MG63 (cell line): ENCODE measurements around the gene ATG16L1. TPM values are rescaled to one million over a fixed set of nuclear protein-coding genes. Genes with fewer than 3 reads are reported as not detected.

Experiments
- DNase-seq: peaks from one replicate; pipeline ENCODE4 v3.0.0-alpha.2; 2020
- H3K27me3 ChIP-seq: fragments of 250-450 bp; sonication (Bioruptor Pico); 2 replicates; pipeline ENCODE4 v1.5.1; 2020; ENCODE audit warnings: mild to moderate bottlenecking, moderate library complexity
- H3K36me3 ChIP-seq: fragments of 250-450 bp; sonication (Bioruptor Pico); 2 replicates; pipeline ENCODE4 v1.5.1; 2020; ENCODE audit warnings: mild to moderate bottlenecking, moderate library complexity
- H3K4me3 ChIP-seq: fragments of 250-450 bp; sonication (Bioruptor Pico); 2 replicates; pipeline ENCODE4 v1.5.1; 2020; ENCODE audit warnings: mild to moderate bottlenecking, moderate library complexity
- H3K9me3 ChIP-seq: fragments of 250-450 bp; sonication (Bioruptor Pico); 2 replicates; pipeline ENCODE4 v1.5.1; 2020; ENCODE audit warnings: mild to moderate bottlenecking, moderate library complexity
- total RNA-seq: library from RNA; depleted of rRNA; stranded (reverse); fragments of >200 nt; shearing (Covaris generic); gene quantifications from 2 replicates; pipeline ENCODE4 v1.2.3, GENCODE V29; 2014; ENCODE audit warnings: low replicate concordance

Gene ATG16L1
- total RNA-seq, 1 experiment from 2014 or later = 33.2 TPM

- H3K36me3 ChIP-seq = peaks cover 81% of the 10 kb centered on the region
- no peaks in the 10 kb centered on the region for H3K9me3 ChIP-seq
- DNase-seq = no peak
- H3K4me3 ChIP-seq = no peak overlapping the region
- no peaks in the 10 kb centered on the region for H3K27me3 ChIP-seq
Observed at GRCh38 chr2:233266481-233266880, 15.0 kb downstream of the ATG16L1 start.

DNA sequence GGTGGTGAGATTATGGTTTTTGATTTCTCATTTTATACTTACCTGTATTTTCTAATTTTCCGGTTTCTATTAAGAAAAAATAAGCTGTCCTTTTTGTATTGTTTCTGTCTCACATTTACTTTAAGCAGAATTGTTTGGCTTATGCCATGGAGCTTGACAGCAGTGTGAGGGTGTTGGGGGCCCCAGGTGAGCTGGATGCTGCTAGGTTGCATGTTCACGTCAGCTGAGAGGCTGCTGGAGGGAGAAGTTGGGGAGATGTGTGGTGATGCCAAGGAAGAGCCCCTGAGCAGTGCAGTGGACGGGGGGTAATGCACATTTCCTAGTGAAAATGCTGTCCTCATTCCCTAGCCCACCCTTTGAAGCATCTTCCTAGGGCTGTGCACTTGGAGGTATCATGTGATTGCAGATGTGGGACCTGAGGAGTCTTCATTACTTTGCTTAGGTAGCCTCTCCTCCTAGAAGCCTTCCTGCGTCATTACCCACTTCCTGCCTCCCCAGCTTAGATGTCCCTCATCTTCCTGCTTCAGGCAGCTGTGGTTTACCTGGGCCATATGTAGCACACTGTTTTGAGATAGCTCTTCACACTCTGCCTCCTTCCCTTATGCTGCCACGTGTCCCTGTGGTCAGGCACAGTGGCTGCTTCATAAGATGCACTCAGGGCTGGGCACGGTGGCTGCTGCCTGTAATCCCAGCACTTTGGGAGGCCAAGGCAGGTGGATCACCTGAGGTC is 16.2 kb downstream of the ATG16L1 start:
- peaks cover 77% of the 10 kb centered on the region for H3K36me3 ChIP-seq
- DNase-seq = no peak
- H3K27me3 ChIP-seq = no peaks in the 10 kb centered on the region

GRCh38 chr2:233270366-233270765 is 18.9 kb downstream of the ATG16L1 start:
- H3K4me3 ChIP-seq = no peak overlapping the region
- no peaks in the 10 kb centered on the region for H3K9me3 ChIP-seq
- H3K36me3 ChIP-seq = peaks cover 77% of the 10 kb centered on the region
- H3K27me3 ChIP-seq = no peaks in the 10 kb centered on the region
- DNase-seq = no peak

More for the DNA sequence above, 16.2 kb downstream of the ATG16L1 start:
- no peaks in the 10 kb centered on the region for H3K9me3 ChIP-seq
- no peak overlapping the region for H3K4me3 ChIP-seq

DNA sequence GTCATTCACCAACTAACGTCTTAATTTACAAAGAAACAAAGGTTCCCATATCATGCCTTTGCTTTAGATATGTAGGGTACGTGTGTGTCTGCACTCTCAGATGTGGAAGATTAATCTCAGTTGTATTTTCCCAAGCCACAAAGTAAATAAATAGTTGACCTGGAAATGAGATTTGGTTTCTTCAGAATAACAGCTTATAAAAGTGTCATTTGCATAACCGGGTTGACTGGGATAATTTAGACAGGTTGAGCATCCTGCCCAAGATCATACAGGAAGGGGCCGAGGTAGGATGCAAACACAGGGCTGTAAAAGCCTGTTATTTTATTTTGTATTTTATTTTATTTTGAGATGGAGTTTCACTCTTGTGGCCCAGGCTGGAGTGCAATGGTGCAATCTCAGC is 19.5 kb downstream of the ATG16L1 start:
- no peaks in the 10 kb centered on the region for H3K9me3 ChIP-seq
- DNase-seq = no peak
- H3K27me3 ChIP-seq = no peaks in the 10 kb centered on the region
- H3K36me3 ChIP-seq = peaks cover 77% of the 10 kb centered on the region
- no peak overlapping the region for H3K4me3 ChIP-seq

- DNase-seq = no peak
- H3K36me3 ChIP-seq = peaks cover 77% of the 10 kb centered on the region
- no peaks in the 10 kb centered on the region for H3K9me3 ChIP-seq
- H3K4me3 ChIP-seq = no peak overlapping the region
- H3K27me3 ChIP-seq = no peaks in the 10 kb centered on the region
Observed at GRCh38 chr2:233271693-233272092, 20.2 kb downstream of the ATG16L1 start.

DNA sequence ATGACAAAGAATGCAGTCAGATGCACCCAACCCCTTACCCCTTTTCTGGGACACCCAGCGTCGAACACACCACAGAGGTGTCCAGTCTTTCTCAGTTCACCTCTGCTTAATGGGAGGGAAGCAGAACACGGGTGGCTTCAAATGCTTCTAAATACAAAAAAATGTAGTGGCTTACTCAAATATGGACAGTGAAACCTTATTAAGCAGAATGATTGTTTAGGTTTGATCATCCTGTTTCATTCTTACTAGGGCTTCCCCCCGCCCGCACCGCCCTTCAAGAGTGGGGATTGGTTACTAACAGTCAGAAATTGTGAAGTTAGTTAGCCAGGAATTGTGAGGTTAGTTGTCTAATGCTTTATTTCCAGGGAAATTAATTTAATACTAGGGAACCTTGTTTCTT is 21.6 kb downstream of the ATG16L1 start:
- Histone ChIP-seq H3K36me3 (peaks cover 82% of the 10 kb centered on the region), H3K9me3 (no peaks in the 10 kb centered on the region), H3K4me3 (no peak overlapping the region), H3K27me3 (no peaks in the 10 kb centered on the region)
- DNase-seq = no peak

DNA sequence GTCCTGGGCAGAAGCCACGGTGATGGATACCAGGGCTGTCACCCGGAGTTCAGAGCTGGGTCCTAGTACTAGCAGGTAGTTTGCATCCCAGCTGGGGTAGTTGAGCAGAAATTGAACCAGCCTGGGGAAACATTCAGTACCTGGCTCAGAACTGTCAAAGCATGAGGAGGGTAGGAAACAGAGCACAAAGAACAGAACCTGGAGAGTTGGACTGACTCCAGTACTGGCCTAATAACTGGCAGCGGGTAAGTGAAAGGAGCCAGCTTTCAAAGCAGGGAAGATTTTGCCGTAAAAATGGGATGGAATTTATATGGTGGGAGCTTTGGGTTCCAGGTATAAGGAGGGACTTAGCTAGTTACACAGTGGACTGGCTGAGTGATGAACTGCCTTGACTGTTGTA is 23.8 kb downstream of the ATG16L1 start:
- no peaks in the 10 kb centered on the region for H3K27me3 ChIP-seq
- no peak overlapping the region for H3K4me3 ChIP-seq
- no peaks in the 10 kb centered on the region for H3K9me3 ChIP-seq
- H3K36me3 ChIP-seq = peaks cover 92% of the 10 kb centered on the region
- no peak for DNase-seq

- H3K36me3 ChIP-seq = peaks cover 97% of the 10 kb centered on the region
- no peaks in the 10 kb centered on the region for H3K9me3 ChIP-seq
- no peak for DNase-seq
- H3K27me3 ChIP-seq = no peaks in the 10 kb centered on the region
- H3K4me3 ChIP-seq = no peak overlapping the region
Observed at GRCh38 chr2:233278921-233279320, 27.4 kb downstream of the ATG16L1 start.

DNA sequence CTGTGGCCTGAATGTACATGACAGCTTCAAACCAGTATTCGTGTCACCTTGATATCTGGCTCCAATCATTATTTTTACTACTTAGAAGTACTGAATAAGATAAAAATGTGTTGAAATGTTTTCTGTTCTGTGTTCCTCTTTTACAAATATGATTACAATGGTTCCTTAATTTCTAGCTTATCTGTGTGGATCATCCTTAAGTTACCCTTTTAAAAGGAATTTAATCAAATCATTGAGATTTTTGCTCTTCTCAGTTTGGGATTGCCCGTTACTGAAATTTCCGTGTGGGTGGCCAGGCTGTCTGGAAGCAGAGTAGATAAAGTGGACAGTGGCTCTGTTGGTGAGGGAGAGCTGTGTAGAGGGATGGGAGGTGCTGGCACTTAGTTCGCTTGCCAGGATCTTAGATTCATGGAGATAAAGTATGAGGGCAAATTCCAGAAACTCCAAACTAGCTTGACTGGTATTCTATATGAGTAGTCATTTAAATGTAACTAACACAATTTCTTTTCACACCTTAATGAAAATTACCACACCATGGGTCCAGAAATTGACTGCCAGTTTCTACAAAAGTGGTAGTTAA is 28.7 kb downstream of the ATG16L1 start:
- no peaks in the 10 kb centered on the region for H3K9me3 ChIP-seq
- peaks cover 95% of the 10 kb centered on the region for H3K36me3 ChIP-seq
- no peaks in the 10 kb centered on the region for H3K27me3 ChIP-seq
- DNase-seq = no peak
- H3K4me3 ChIP-seq = no peak overlapping the region

DNA sequence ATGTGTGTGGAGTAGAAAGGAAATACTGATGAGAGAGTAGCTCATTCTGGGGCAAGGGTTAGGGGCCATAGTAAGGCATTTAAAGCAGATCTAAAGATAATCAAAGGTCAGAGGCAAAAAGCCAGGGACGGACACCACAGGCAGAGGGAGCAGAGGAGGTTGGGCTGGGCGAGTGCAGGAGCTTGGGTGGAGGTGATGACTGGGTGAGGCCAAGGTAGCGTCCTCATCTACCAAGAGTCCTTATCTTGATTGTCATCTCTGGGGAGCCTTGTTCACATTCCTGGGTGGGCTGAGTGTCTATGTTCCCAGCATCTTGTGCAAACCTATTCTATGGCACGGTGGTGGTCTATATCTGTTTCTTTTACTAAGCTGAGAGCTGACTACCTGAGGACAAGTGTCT is 30.1 kb downstream of the ATG16L1 start:
- H3K36me3 ChIP-seq = peaks cover 85% of the 10 kb centered on the region
- H3K27me3 ChIP-seq = no peaks in the 10 kb centered on the region
- no peak overlapping the region for H3K4me3 ChIP-seq
- no peak for DNase-seq
- H3K9me3 ChIP-seq = no peaks in the 10 kb centered on the region

DNA sequence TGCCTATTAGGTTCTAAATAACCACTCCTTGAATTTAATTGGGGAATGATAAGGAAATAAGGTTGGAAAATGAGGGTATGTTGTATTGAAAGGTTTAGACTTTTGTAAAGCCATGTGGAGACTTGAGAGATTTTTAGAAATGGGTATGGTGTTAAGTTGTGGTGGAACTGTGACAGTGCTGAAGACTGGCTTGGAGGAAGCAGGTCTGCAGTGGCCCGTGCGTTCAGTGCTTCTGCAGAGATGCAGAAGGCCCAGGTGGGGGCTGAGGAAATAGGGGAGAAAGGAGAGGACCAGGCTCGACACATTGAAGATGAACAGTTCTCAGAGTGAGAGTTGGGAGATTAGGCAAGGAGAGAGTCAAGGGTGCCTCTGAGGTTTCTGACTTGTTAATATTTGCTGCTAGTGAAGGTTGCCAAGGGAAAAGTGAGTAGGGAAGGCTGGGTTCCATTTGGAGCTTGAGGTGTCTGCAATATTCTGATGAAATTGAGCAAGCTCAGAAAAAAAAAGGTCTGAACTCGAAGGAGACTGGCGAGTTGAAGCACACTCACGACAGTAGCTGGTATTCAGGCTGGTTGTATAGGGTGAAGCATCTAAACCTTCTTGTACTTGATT is 30.6 kb downstream of the ATG16L1 start:
- Histone ChIP-seq H3K4me3 (no peak overlapping the region), H3K36me3 (peaks cover 85% of the 10 kb centered on the region), H3K27me3 (no peaks in the 10 kb centered on the region), H3K9me3 (no peaks in the 10 kb centered on the region)
- no peak for DNase-seq

DNA sequence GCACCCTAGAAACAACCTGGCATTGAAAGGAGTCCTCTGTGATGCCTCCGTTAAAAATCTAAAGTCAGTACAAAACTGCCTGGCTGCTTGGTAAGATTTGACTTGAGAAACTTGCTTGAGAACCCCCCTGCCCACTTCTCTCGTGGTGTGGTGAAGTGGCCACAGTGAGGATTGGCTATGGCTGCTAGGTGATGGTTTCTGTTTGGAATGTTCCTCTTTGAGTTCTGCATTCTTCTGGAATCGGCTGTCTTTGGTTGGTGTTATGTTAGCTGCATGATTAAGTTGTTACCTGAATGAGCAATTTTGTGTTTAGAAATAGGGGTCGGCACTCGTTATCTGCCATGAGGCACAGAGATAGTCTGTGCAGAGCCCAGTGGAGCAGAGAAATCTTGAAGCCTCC is 34.4 kb downstream of the ATG16L1 start:
- no peaks in the 10 kb centered on the region for H3K9me3 ChIP-seq
- peaks cover 79% of the 10 kb centered on the region for H3K36me3 ChIP-seq
- no peak overlapping the region for H3K4me3 ChIP-seq
- DNase-seq = no peak
- H3K27me3 ChIP-seq = no peaks in the 10 kb centered on the region

DNA sequence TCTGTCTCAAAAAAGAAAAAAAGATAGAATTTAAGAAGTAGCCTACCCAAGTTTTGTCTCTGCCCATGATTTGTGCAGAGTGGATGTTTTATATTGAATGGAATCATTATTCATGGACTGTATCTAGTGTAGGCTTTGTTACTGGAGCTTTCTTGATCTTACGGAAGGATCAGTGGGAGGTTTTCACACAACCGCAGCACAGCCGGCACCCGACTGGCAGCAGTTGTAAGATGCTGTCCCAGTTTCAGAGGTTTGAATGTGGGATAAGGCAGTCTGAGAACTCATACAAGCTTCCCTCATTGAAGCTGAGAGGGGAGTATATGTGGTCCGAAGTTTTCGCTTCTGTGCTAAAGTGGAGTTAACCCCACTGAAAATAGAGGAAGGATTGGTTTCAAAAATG is 36.4 kb downstream of the ATG16L1 start:
- Histone ChIP-seq H3K9me3 (no peaks in the 10 kb centered on the region), H3K4me3 (no peak overlapping the region), H3K36me3 (peaks cover 79% of the 10 kb centered on the region), H3K27me3 (no peaks in the 10 kb centered on the region)
- no peak for DNase-seq

GRCh38 chr2:233288663-233289062 is 37.2 kb downstream of the ATG16L1 start:
- Histone ChIP-seq H3K9me3 (no peaks in the 10 kb centered on the region), H3K36me3 (peaks cover 76% of the 10 kb centered on the region), H3K4me3 (no peak overlapping the region), H3K27me3 (no peaks in the 10 kb centered on the region)
- no peak for DNase-seq

GRCh38 chr2:233289648-233290047 is 38.2 kb downstream of the ATG16L1 start:
- Histone ChIP-seq H3K4me3 (no peak overlapping the region), H3K27me3 (no peaks in the 10 kb centered on the region), H3K36me3 (peaks cover 78% of the 10 kb centered on the region), H3K9me3 (no peaks in the 10 kb centered on the region)
- no peak for DNase-seq

DNA sequence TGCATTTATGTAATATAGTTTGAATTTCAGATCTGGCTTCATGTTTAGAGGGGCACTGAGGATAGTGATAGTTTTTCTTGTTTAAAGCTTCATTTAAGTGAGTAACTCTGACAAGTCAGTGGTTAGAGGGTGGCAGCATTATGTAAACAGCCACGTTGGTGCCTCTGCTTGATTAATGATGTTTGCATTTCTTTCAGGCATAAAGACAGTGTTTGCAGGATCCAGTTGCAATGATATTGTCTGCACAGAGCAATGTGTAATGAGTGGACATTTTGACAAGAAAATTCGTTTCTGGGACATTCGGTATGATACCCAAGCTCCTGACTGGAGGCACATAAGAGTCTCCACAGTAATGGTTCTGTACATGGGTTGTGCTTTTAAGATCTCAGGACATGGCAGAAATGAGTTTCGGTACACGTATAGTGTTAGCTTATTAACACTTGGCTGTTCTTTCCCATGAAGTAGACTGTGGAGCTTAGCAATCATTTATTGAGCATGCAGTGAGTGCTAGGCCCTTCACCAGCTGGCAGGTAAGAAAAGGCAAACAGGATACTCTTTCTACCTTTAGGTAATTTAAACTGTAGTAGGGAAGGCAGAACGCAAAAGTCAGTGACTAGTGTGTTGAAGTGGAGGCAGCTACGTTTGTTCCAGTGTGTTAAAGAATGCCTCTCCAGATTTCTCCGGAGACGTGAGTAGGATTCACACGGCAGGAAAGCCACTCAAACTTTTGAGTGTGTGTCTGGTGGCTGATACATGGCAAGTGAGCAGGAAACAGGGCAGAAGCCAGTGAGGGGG is 38.8 kb downstream of the ATG16L1 start:
- Histone ChIP-seq H3K27me3 (no peaks in the 10 kb centered on the region), H3K4me3 (no peak overlapping the region), H3K9me3 (no peaks in the 10 kb centered on the region), H3K36me3 (peaks cover 77% of the 10 kb centered on the region)
- no peak for DNase-seq

DNA sequence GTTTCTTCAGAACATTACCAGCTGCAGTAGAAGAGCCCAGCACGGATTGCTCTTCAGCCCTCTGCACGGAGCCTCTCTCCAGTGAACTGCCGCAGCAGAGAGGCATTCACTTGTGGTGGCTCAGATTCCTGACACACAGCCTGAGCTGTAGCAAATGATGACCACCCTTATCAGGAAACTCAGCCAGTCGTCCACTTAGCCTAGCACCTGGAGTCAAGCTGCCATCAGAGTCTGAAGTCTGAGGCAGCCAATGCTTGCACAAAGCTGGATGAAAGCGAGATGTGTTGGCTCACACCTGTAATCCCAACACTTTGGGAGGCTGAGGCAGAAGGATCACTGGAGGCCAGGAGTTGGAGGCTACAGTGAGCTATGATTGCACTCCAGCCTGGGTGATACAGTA is 44.4 kb downstream of the ATG16L1 start:
- H3K36me3 ChIP-seq = peaks cover 42% of the 10 kb centered on the region
- no peak overlapping the region for H3K4me3 ChIP-seq
- H3K9me3 ChIP-seq = no peaks in the 10 kb centered on the region
- DNase-seq = no peak
- no peaks in the 10 kb centered on the region for H3K27me3 ChIP-seq
